GM18505 (cell line): ENCODE data around the gene KCNQ2.

Experiments used
- ATAC-seq: cut with Tn5 transposase; IDR thresholded peaks from one replicate; pipeline ENCODE4 v1.9.1; 2021; ENCODE audit not compliant: unreplicated experiment
- POLR2A ChIP-seq: IDR thresholded peaks from 4 replicates; pipeline ENCODE4 v1.6.1; 2011; ENCODE audit warnings: borderline replicate concordance; ENCODE audit not compliant: insufficient read depth, insufficient read length; ENCODE audit errors: extremely low read depth

KCNQ2 gene

GRCh38 chr20:63417738-63418120, 54.7 kb downstream of the KCNQ2 start:
- TF ChIP-seq POLR2A: no peak
- ATAC-seq: no peak

GRCh38 chr20:63417097-63417737, 55.2 kb downstream of the KCNQ2 start:
- TF ChIP-seq POLR2A: no peak
- no peak for ATAC-seq

GRCh38 chr20:63416631-63417030, 55.8 kb downstream of the KCNQ2 start:
- no peak for TF ChIP-seq POLR2A
- ATAC-seq: no peak

GRCh38 chr20:63415647-63416391, 56.6 kb downstream of the KCNQ2 start:
- no peak for ATAC-seq
- no peak for TF ChIP-seq POLR2A

GRCh38 chr20:63414720-63415430, 57.6 kb downstream of the KCNQ2 start:
- no peak for ATAC-seq

GRCh38 chr20:63413963-63414684, 58.3 kb downstream of the KCNQ2 start:
- ATAC-seq: no peak
- no peak for TF ChIP-seq POLR2A

More at GRCh38 chr20:63414720-63415430, 57.6 kb downstream of the KCNQ2 start:
- no peak for TF ChIP-seq POLR2A

- no peak for TF ChIP-seq POLR2A
- ATAC-seq: no peak
Measured at GRCh38 chr20:63413323-63413722, 59.1 kb downstream of the KCNQ2 start.

- no peak for TF ChIP-seq POLR2A
- ATAC-seq: no peak
Measured at GRCh38 chr20:63412889-63413288, 59.6 kb downstream of the KCNQ2 start.

GRCh38 chr20:63411898-63412631, 60.4 kb downstream of the KCNQ2 start:
- TF ChIP-seq POLR2A: no peak
- no peak for ATAC-seq

- ATAC-seq: no peak
- no peak for TF ChIP-seq POLR2A
Measured at GRCh38 chr20:63411151-63411897, 61.1 kb downstream of the KCNQ2 start.

- no peak for ATAC-seq
- no peak for TF ChIP-seq POLR2A
Measured at GRCh38 chr20:63409834-63410435, 62.5 kb downstream of the KCNQ2 start.
